HG02759 (cell line): ENCODE data around the gene CDC42EP1.
"Not testable (repeated sequence)": the region's sequence is repeated elsewhere in the genome, so short reads cannot be mapped to it uniquely, and the experiment has no call there.

Experiments
- ATAC-seq: cut with Tn5 transposase; IDR thresholded peaks from one replicate; pipeline ENCODE4 v1.9.1; 2021; ENCODE audit warnings: mild to moderate bottlenecking, moderate library complexity; ENCODE audit not compliant: unreplicated experiment

The CDC42EP1 gene

DNA sequence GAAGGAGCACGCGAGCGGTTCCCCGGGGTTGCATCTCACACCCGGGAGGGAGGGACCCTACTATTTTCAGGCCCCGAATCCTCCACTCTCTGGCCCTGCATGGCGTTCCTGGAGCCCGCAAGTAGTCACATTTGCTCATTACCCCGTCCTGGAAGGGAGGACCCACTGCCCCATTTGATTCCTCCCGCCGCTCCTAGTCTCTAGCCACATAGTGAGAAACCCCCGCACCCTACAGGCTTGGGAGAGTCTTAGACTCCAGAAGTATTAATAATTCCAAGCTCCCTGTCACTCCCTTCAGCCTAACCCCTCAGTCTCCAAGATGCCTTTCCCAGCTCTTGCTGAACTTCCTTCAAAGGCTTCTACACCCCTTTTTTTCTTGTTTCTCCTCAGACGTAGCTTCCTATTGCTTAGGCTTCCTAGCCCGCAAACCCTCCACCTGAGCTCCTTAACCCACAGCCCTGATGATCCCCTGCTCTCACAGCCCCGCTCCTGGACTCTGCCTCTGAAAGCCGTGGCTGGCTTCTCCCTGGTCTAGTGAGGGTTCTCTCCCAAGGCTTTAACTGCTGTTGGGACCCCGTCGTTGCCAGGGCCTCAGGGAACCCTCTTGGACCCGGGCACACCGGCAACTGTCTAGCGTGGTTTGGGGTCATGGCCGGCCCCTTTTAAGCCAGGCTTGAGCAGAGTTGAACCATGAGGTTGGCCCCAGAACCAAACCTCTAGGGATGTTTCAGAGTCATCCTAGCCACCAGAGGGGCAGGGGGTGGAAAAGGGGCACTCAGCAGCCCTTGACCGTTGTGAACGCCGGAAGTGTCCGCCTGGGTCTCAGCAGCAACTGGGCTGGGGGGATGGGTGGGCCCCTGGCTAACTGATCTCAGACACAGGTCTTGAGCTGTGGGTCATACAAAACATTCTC is 49.2 kb downstream of the CDC42EP1 start:
- no peak for ATAC-seq

DNA sequence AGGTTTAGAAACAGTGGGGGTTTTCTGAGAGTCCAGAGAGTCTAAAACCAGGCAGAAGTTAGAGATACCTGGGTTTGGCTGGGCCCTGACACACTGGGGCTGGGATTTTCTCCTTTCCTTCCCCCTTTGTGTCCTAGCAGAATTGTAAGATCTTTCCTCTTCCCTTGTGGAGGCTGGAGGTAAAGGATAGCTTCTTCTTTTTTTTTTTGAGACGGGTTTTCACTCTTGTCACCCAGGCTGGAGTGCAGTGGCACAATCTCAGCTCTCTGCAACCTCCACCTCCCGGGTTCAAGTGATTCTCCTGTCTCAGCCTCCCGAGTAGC is 49.8 kb downstream of the CDC42EP1 start:
- ATAC-seq = not testable (repeated sequence)

DNA sequence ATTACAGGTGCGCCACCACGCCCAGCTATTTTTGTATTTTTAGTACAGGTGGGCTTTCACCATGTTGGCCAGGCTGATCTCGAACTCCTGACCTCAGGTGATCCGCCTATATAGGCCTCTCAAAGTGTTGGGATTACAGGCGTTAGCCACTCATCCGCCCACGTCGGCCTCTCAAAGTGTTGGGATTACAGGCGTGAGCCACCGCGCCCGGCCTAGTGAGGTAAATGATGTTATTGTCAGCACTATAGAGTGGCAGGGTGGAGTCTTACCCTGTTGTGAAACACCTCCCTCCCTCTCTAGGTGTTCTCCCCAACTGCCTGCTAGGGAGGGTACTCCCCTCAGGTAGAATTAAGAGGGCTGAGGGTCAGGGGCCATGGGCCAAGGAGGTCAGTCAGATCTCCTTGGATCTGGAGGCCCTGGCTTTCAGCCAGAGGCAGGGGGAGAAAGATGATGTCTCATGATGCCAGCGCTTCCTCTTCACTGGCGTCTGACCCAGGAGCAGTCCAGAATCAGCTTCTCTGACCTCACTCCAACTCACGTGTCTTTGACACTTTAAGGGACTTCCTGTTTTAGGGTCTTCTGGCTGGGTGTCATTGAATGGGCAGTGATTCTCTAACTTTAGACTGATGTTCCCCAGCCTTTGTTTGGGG is 50.3 kb downstream of the CDC42EP1 start:
- ATAC-seq = no peak

DNA sequence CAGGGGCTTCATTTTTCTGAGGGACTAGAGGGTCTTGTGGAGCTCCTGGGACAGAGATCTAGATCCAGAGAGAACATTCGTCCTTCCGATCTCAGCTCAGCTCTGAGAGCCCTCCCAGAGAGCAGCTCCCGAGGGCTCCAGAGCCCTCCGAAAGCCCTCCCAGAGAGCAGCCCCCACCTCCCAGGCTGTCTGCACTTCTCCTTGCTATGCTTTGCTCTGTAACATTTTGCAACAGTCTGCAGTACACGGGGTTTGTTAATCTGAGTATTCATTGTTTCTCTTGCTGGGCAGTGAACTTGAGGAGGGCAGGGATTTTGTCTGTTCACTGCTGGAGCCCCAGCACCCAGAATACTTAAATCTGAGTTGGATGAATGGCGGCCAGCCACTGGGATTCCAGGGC is 50.9 kb downstream of the CDC42EP1 start:
- ATAC-seq = no peak

DNA sequence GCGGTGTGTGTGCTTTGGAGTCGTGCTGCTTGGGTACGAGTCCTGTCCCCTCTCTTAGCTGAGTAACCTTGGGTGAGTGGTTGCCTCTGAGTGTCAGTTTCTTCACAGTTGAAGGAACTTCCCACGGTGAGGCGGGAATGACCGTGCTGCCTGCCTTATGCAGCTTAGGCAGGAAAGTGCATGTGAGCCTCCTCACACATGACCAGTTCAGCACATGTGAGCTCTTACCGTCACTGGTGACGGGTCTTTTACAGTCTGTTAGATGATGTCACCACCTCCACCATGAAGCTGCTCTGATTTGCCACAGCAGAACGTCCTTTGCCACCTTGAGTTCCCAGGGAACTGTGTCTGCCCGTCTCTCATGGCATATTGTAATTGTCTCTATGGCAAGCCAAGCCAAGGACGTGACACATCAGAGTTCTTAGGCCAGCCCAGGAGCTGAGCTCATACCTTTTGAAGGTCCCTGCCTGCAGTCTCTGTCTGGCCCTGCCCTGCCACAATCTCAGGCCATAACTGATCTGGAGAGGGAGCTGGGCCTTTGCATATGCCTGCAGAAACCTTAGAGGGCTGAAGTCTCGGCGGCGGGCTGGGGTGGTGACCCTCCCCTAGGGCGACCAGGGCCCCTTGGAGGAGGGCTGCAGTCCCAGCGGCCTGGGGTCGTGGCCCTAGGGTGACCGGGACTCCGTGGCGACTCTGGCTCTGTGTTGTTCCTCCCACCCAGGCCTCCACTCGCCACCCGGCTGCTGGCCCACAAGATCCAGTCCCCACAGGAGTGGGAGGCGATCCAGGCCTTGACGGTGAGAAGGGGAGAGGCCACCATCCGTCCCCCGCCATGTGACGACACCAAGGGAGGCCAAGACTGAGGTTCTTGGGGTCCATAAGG is 56.2 kb downstream of the CDC42EP1 start:
- no peak for ATAC-seq

DNA sequence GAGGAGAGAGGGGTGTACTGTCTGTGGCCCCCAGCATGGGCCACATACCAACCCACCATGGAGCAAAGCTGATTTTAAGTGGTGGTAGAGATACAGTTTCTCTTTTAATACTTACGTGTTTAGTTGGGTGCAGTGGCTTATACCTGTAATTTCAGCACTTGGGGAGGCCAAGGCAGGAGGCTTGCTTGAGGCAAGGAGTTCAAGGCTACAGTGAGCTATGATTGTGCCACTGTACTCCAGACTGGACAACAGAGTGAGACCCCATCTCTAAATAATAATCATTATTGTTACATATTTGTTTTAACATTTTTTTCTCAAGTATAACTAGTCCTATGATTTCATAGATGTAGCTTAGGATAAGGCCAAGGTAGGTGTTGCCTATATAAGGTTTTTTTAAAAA is 57.2 kb downstream of the CDC42EP1 start:
- no peak for ATAC-seq

DNA sequence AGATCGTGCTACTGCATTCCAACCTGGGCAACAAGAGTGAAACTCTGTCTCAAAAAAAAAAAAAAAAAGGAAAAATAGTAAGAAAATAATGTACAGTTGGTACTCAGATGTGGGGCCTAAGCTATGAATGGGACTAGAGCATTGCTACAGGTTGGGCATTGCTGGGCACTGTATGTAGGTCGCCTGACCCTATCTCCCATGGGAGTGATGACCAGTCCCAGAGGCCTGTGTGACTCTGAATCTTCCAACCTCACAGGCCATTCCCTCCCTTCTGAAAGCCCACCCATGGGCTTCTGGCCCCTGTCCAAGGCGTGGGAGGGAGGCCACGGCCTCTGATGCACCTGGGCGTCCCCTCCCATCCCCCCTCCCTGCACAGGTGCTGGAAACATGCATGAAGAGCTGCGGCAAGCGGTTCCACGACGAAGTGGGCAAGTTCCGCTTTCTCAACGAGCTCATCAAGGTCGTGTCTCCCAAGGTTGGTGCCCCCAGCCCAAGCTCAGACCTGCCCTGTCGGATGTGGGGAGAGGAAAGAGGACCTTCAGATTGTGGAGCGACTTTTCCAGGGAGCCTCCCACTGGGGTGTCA is 57.9 kb downstream of the CDC42EP1 start:
- ATAC-seq = no peak

DNA sequence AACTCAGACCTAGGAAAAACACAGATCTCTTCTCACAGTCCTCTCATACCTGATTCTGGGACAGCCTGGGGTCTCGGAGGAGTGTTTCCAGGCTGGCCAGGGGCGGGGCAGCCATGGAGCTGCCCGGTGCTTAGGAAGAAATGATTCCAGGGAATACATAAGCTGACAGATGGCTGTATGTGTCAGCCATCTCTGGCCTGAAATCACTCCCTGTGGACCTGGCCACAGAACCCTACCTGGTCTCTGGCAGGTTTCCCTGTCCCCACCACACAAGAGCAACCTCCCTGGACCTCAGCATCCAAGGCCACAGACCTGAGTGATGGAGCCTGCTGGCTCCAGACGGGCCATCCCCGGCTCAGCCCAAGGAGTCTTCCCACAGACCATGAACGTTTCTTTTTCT is 58.4 kb downstream of the CDC42EP1 start:
- ATAC-seq = no peak
